BE2C (cell line): ENCODE results near the gene CTDSP2.
"Not testable (repeated sequence)": the region's sequence is repeated elsewhere in the genome, so short reads cannot be mapped to it uniquely, and the experiment has no call there.

ENCODE experiments used
- DNase-seq: peaks from one replicate; pipeline ENCODE4 v3.0.0-alpha.2; 2020
- H3K27me3 ChIP-seq: fragments of 250-450 bp; sonication (Bioruptor Pico); 2 replicates; pipeline ENCODE4 v1.5.1; 2020; ENCODE audit warnings: mild to moderate bottlenecking
- H3K36me3 ChIP-seq: fragments of 250-450 bp; sonication (Bioruptor Pico); 2 replicates; pipeline ENCODE4 v1.5.1; 2020; ENCODE audit warnings: mild to moderate bottlenecking
- H3K4me1 ChIP-seq: fragments of 250-450 bp; sonication (Bioruptor Pico); 2 replicates; pipeline ENCODE4 v1.5.1; 2020
- H3K4me3 ChIP-seq: 2 replicates; pipeline ENCODE4 v1.5.1; 2011; ENCODE audit warnings: low read depth, low read length
- H3K9me3 ChIP-seq: fragments of 250-450 bp; sonication (Bioruptor Pico); 2 replicates; pipeline ENCODE4 v1.5.1; 2020
- CTCF ChIP-seq: IDR thresholded peaks from 2 replicates; pipeline ENCODE4 v1.5.1; 2012; ENCODE audit warnings: mild to moderate bottlenecking, low read depth, low read length

Gene CTDSP2

GRCh38 chr12:57859121-57859520 lies 12.6 kb upstream of the CTDSP2 start:
- Histone ChIP-seq H3K36me3 (no peaks in the 10 kb centered on the region), H3K9me3 (no peaks in the 10 kb centered on the region), H3K27me3 (no peaks in the 10 kb centered on the region; the same call in 1 of the 2 replicates), H3K4me3 (no peak overlapping the region), H3K4me1 (no peaks in the 10 kb centered on the region)
- no peak for DNase-seq
- TF ChIP-seq CTCF: no peak

GRCh38 chr12:57858123-57858522 lies 11.6 kb upstream of the CTDSP2 start:
- H3K4me1 ChIP-seq, DNase-seq, H3K27me3 ChIP-seq, H3K9me3 ChIP-seq, H3K4me3 ChIP-seq, H3K36me3 ChIP-seq: not testable (repeated sequence)

- no peak overlapping the region for H3K4me3 ChIP-seq
- no peaks in the 10 kb centered on the region for H3K27me3 ChIP-seq
- no peaks in the 10 kb centered on the region for H3K4me1 ChIP-seq
- DNase-seq: no peak
- no peak for TF ChIP-seq CTCF
- H3K36me3 ChIP-seq: no peaks in the 10 kb centered on the region
- no peaks in the 10 kb centered on the region for H3K9me3 ChIP-seq
These were observed 8.4 kb upstream of the CTDSP2 start for GRCh38 chr12:57854965-57855364.

GRCh38 chr12:57853864-57854556 lies 7.5 kb upstream of the CTDSP2 start:
- no peaks in the 10 kb centered on the region for H3K36me3 ChIP-seq
- DNase-seq: no peak
- no peak overlapping the region for H3K4me3 ChIP-seq
- no peaks in the 10 kb centered on the region for H3K4me1 ChIP-seq
- no peaks in the 10 kb centered on the region for H3K27me3 ChIP-seq
- TF ChIP-seq CTCF: no peak
- no peaks in the 10 kb centered on the region for H3K9me3 ChIP-seq

- Histone ChIP-seq H3K9me3 (no peaks in the 10 kb centered on the region), H3K4me3 (no peak overlapping the region), H3K27me3 (no peaks in the 10 kb centered on the region), H3K36me3 (no peaks in the 10 kb centered on the region), H3K4me1 (no peaks in the 10 kb centered on the region)
- TF ChIP-seq CTCF: no peak
- DNase-seq: no peak
These were observed 6.3 kb upstream of the CTDSP2 start for GRCh38 chr12:57852620-57853500.

- Histone ChIP-seq H3K27me3 (no peaks in the 10 kb centered on the region), H3K4me3 (no peak overlapping the region)
These were observed 5.7 kb upstream of the CTDSP2 start for GRCh38 chr12:57852200-57852599.

More at GRCh38 chr12:57852200-57852599, 5.7 kb upstream of the CTDSP2 start:
- Histone ChIP-seq H3K9me3 (no peaks in the 10 kb centered on the region), H3K36me3 (no peaks in the 10 kb centered on the region), H3K4me1 (no peaks in the 10 kb centered on the region)
- TF ChIP-seq CTCF: no peak
- DNase-seq: no peak
